Amniotic stem cell (primary cell): Measurements from ENCODE around the gene GJA3.

ENCODE experiments used
- DNase-seq: peaks from one replicate; lab custom pipeline; 2025; lab: John Stamatoyannopoulos, UW

Gene GJA3

GRCh38 chr13:20150561-20150960, 10.3 kb downstream of the GJA3 start:
- no peak for DNase-seq

- no peak for DNase-seq
These were observed 11.1 kb downstream of the GJA3 start for GRCh38 chr13:20149762-20150161.

- DNase-seq: no peak
These were observed 12.2 kb downstream of the GJA3 start for GRCh38 chr13:20148501-20149183.

- DNase-seq: no peak
These were observed 14.5 kb downstream of the GJA3 start for GRCh38 chr13:20146381-20146780.

GRCh38 chr13:20145521-20145920, 15.3 kb downstream of the GJA3 start:
- no peak for DNase-seq

GRCh38 chr13:20144141-20144850, 16.6 kb downstream of the GJA3 start:
- DNase-seq: no peak

GRCh38 chr13:20142927-20143480, 17.8 kb downstream of the GJA3 start:
- no peak for DNase-seq

GRCh38 chr13:20142023-20142926, 18.6 kb downstream of the GJA3 start:
- DNase-seq: no peak

- DNase-seq: no peak
These were observed 19.4 kb downstream of the GJA3 start for GRCh38 chr13:20141238-20142022.

GRCh38 chr13:20140487-20140886, 20.4 kb downstream of the GJA3 start:
- no peak for DNase-seq

GRCh38 chr13:20137875-20138274, 23.0 kb downstream of the GJA3 start:
- no peak for DNase-seq

- DNase-seq: no peak
These were observed 23.8 kb downstream of the GJA3 start for GRCh38 chr13:20136781-20137703.

- DNase-seq: no peak
These were observed 26.1 kb downstream of the GJA3 start for GRCh38 chr13:20134732-20135131.

GRCh38 chr13:20132052-20132634, 28.7 kb downstream of the GJA3 start:
- DNase-seq: no peak

GRCh38 chr13:20131057-20131832, 29.6 kb downstream of the GJA3 start:
- DNase-seq: no peak

- no peak for DNase-seq
These were observed 30.2 kb downstream of the GJA3 start for GRCh38 chr13:20130652-20131051.

- no peak for DNase-seq
These were observed 30.8 kb downstream of the GJA3 start for GRCh38 chr13:20130012-20130411.

GRCh38 chr13:20129076-20129475, 31.8 kb downstream of the GJA3 start:
- no peak for DNase-seq

GRCh38 chr13:20128459-20128931, 32.4 kb downstream of the GJA3 start:
- no peak for DNase-seq
